SH-SY5Y (cell line): ENCODE results near the gene DCLK1.

Source experiments
- GATA2 ChIP-seq: IDR thresholded peaks from 2 replicates; pipeline ENCODE4 v1.6.1; 2011; ENCODE audit warnings: mild to moderate bottlenecking, low read depth, low read length
- GATA3 ChIP-seq: IDR thresholded peaks from 2 replicates; pipeline ENCODE4 v1.6.1; 2011; ENCODE audit warnings: low read depth, mild to moderate bottlenecking, low read length, moderate library complexity

GRCh38 chr13:35957996-35958395, 173.2 kb downstream of the DCLK1 start:
- TF ChIP-seq GATA2 (no peak), GATA3 (no peak)
